ENCODE data around the gene OR4L1.
"Not testable (repeated sequence)": the region's sequence is repeated elsewhere in the genome, so short reads cannot be mapped to it uniquely, and the experiment has no call there.

Gene OR4L1
- 0 reads per million in 2 experiments for total RNA-seq

GRCh38 chr14:20059745-20060144 is at the start of gene OR4L1:
Gene OR4L1, plus strand, starts transcription at chr14:20060045. Its CDS starts 0 bp downstream, at chr14:20060045.
- no peak for DNase-seq (ENCODE audit: low read depth)

- no peak for DNase-seq (ENCODE audit: low read depth)
These were observed 40.5 kb upstream of the OR4L1 start, which contains the start of gene OR4K14 for GRCh38 chr14:20019257-20019865. Gene OR4K14, minus strand, starts transcription at chr14:20019307. Its CDS starts 4,114 bp downstream, at chr14:20015193.

- DNase-seq (ENCODE audit: low read depth): no peak
These were observed 28.8 kb upstream of the OR4L1 start for GRCh38 chr14:20031058-20031457.

GRCh38 chr14:20035449-20035848 is 24.4 kb upstream of the OR4L1 start:
- DNase-seq (ENCODE audit: low read depth): no peak

GRCh38 chr14:20035938-20036337 is 23.9 kb upstream of the OR4L1 start, which contains the start of gene OR4K13:
Gene OR4K13, minus strand, starts transcription at chr14:20036038. Its CDS starts 1,280 bp downstream, at chr14:20034758.
- no peak for DNase-seq (ENCODE audit: low read depth)

- DNase-seq (ENCODE audit: low read depth): no peak
These were observed 15.6 kb upstream of the OR4L1 start for GRCh38 chr14:20044243-20044642.

- DNase-seq (ENCODE audit: low read depth): no peak
These were observed 11.6 kb upstream of the OR4L1 start for GRCh38 chr14:20048202-20048601.

GRCh38 chr14:20092050-20092449 is 32.2 kb downstream of the OR4L1 start:
- no peak for DNase-seq (ENCODE audit: low read depth)

GRCh38 chr14:20093442-20093841 is 33.6 kb downstream of the OR4L1 start:
- DNase-seq (ENCODE audit: low read depth): no peak

- DNase-seq (ENCODE audit: low read depth): not testable (repeated sequence)
These were observed 39.3 kb downstream of the OR4L1 start for GRCh38 chr14:20098926-20099770.

- DNase-seq (ENCODE audit: low read depth): no peak
These were observed 50.6 kb downstream of the OR4L1 start, which contains the start of gene OR4K17 for GRCh38 chr14:20110438-20110837. Gene OR4K17, plus strand, starts transcription at chr14:20110739. Its CDS starts 6,761 bp downstream, at chr14:20117500.
